Activated T-helper 1 cell treated with anti-CD3 and anti-CD28 coated beads, Interleukin-12 subunit alpha, Interleukin-12 subunit beta, Interleukin-2, Interleukin-4 antibody, amounts not matched to agents 30 ng/mL and 10 ng/mL and 1 ng/mL, durations not matched to agents 14 hours and 24 hours and 36 hours (primary cell): ENCODE data around the gene IFNGR1. TPM values are rescaled to one million over a fixed set of nuclear protein-coding genes. Genes with fewer than 3 reads are reported as not detected.

ENCODE experiments used
- DNase-seq: peaks from one replicate; pipeline ENCODE4 v3.0.0; 2021; ENCODE audit warnings: low spot score
- H3K27ac Mint-ChIP-seq: one replicate; pipeline ENCODE4 v1.8.0; 2021; ENCODE audit warnings: mild to moderate bottlenecking, mixed read lengths
- H3K27me3 Mint-ChIP-seq: one replicate; pipeline ENCODE4 v1.8.0; 2022; ENCODE audit warnings: mild to moderate bottlenecking, moderate library complexity, mixed read lengths; ENCODE audit not compliant: insufficient read depth
- H3K36me3 Mint-ChIP-seq: one replicate; pipeline ENCODE4 v1.8.0; 2021; ENCODE audit warnings: low read depth, mixed read lengths
- H3K4me1 Mint-ChIP-seq: one replicate; pipeline ENCODE4 v1.8.0; 2021; ENCODE audit warnings: low read depth, mixed read lengths
- H3K4me3 Mint-ChIP-seq: one replicate; pipeline ENCODE4 v1.8.0; 2021; ENCODE audit warnings: mild to moderate bottlenecking, moderate library complexity, mixed read lengths
- H3K9me3 Mint-ChIP-seq: one replicate; pipeline ENCODE4 v1.8.0; 2021; ENCODE audit warnings: mixed read lengths
- intact Hi-C: fragments of 100-400 bp; cut with micrococcal nuclease; formaldehyde crosslinking; loops from one replicate; pipeline ENCODE4 v1.15.1; 2024
- total RNA-seq: library from RNA; stranded (reverse); gene quantifications from 2 replicates; pipeline ENCODE4 v1.2.3, GENCODE V29; 2022

Gene IFNGR1
- total RNA-seq, 1 donor from 2014 or later, result 12.5 TPM

- Mint-ChIP-seq H3K27ac (no peak overlapping the region), H3K36me3 (no peaks in the 10 kb centered on the region), H3K9me3 (peaks cover 5% of the 10 kb centered on the region), H3K4me1 (peaks cover 73% of the 10 kb centered on the region), H3K4me3 (no peak overlapping the region), H3K27me3 (peaks cover 13% of the 10 kb centered on the region)
- intact Hi-C loops, result loop anchor here (5.0 kb wide), 3 partner anchors 36 to 199 kb away; no protein-coding TSS in a partner anchor
- DNase-seq, result no peak
Observed at GRCh38 chr6:137230956-137231555, 11.9 kb upstream of the IFNGR1 start.

- intact Hi-C loops, result loop anchor here (5.0 kb wide), 3 partner anchors 37 to 198 kb away; no protein-coding TSS in a partner anchor
Observed at GRCh38 chr6:137230547-137230946, 11.4 kb upstream of the IFNGR1 start.

GRCh38 chr6:137229075-137229759 lies 10.0 kb upstream of the IFNGR1 start:
- Mint-ChIP-seq H3K4me1 (peaks cover 73% of the 10 kb centered on the region), H3K27me3 (peaks cover 13% of the 10 kb centered on the region), H3K9me3 (no peaks in the 10 kb centered on the region), H3K27ac (no peak overlapping the region), H3K36me3 (peaks cover 5% of the 10 kb centered on the region), H3K4me3 (no peak overlapping the region)
- no peak for DNase-seq
- intact Hi-C loops, result loop anchor here (10.0 kb wide), 1 partner anchor 876 kb away; the partner anchor contains the start of gene PERP

More at GRCh38 chr6:137230547-137230946, 11.4 kb upstream of the IFNGR1 start:
- peaks cover 73% of the 10 kb centered on the region for H3K4me1 Mint-ChIP-seq
- no peak overlapping the region for H3K4me3 Mint-ChIP-seq
- peaks cover 5% of the 10 kb centered on the region for H3K9me3 Mint-ChIP-seq
- H3K36me3 Mint-ChIP-seq, result no peaks in the 10 kb centered on the region
- DNase-seq, result no peak
- peaks cover 13% of the 10 kb centered on the region for H3K27me3 Mint-ChIP-seq
- no peak overlapping the region for H3K27ac Mint-ChIP-seq

- no peak for DNase-seq
- no peak overlapping the region for H3K4me3 Mint-ChIP-seq
- H3K9me3 Mint-ChIP-seq, result peaks cover 4% of the 10 kb centered on the region
- peaks cover 13% of the 10 kb centered on the region for H3K27me3 Mint-ChIP-seq
- peaks cover 5% of the 10 kb centered on the region for H3K36me3 Mint-ChIP-seq
- H3K4me1 Mint-ChIP-seq, result peaks cover 72% of the 10 kb centered on the region
- intact Hi-C loops, result loop anchor here (1.0 to 10.0 kb wide), 2 partner anchors 9 to 877 kb away; partner anchors contain the start of genes IFNGR1 and PERP
- H3K27ac Mint-ChIP-seq, result no peak overlapping the region
Observed at GRCh38 chr6:137227871-137228302, 8.7 kb upstream of the IFNGR1 start.

- no peak overlapping the region for H3K4me3 Mint-ChIP-seq
- intact Hi-C loops, result loop anchor here (1.0 to 10.0 kb wide), 2 partner anchors 7 to 878 kb away; partner anchors contain the start of genes IFNGR1 and PERP
- peaks cover 13% of the 10 kb centered on the region for H3K27me3 Mint-ChIP-seq
- H3K36me3 Mint-ChIP-seq, result peaks cover 5% of the 10 kb centered on the region
- peaks cover 68% of the 10 kb centered on the region for H3K4me1 Mint-ChIP-seq
- H3K27ac Mint-ChIP-seq, result no peak overlapping the region
- H3K9me3 Mint-ChIP-seq, result peaks cover 4% of the 10 kb centered on the region
- DNase-seq, result no peak
Observed at GRCh38 chr6:137226697-137227096, 7.5 kb upstream of the IFNGR1 start.

- peaks cover 7% of the 10 kb centered on the region for H3K9me3 Mint-ChIP-seq
- H3K36me3 Mint-ChIP-seq, result peaks cover 7% of the 10 kb centered on the region
- H3K4me3 Mint-ChIP-seq, result no peak overlapping the region
- H3K27me3 Mint-ChIP-seq, result peaks cover 14% of the 10 kb centered on the region
- DNase-seq, result no peak
- intact Hi-C loops, result loop anchor here (10.0 kb wide), 1 partner anchor 880 kb away; the partner anchor contains the start of gene PERP
- H3K4me1 Mint-ChIP-seq, result peaks cover 60% of the 10 kb centered on the region
- peak overlapping the region; percentile 32 for H3K27ac Mint-ChIP-seq
Observed at GRCh38 chr6:137224799-137225198, 5.6 kb upstream of the IFNGR1 start.

- H3K4me1 Mint-ChIP-seq, result peaks cover 57% of the 10 kb centered on the region
- H3K9me3 Mint-ChIP-seq, result peaks cover 7% of the 10 kb centered on the region
- DNase-seq, result no peak
- peaks cover 10% of the 10 kb centered on the region for H3K36me3 Mint-ChIP-seq
- peak overlapping the region; percentile 12 for H3K4me3 Mint-ChIP-seq
- H3K27me3 Mint-ChIP-seq, result peaks cover 11% of the 10 kb centered on the region
- intact Hi-C loops, result loop anchor here (10.0 kb wide), 1 partner anchor 881 kb away; the partner anchor contains the start of gene PERP
- peak overlapping the region; percentile 56 for H3K27ac Mint-ChIP-seq
Observed at GRCh38 chr6:137223370-137224131, 4.4 kb upstream of the IFNGR1 start.

- peaks cover 58% of the 10 kb centered on the region for H3K4me1 Mint-ChIP-seq
- H3K27ac Mint-ChIP-seq, result no peak overlapping the region
- no peak for DNase-seq
- H3K9me3 Mint-ChIP-seq, result peaks cover 7% of the 10 kb centered on the region
- no peak overlapping the region for H3K4me3 Mint-ChIP-seq
- H3K36me3 Mint-ChIP-seq, result peaks cover 15% of the 10 kb centered on the region
- intact Hi-C loops, result loop anchor here (10.0 kb wide), 1 partner anchor 882 kb away; the partner anchor contains the start of gene PERP
- H3K27me3 Mint-ChIP-seq, result peaks cover 6% of the 10 kb centered on the region
Observed at GRCh38 chr6:137222381-137222780, 3.2 kb upstream of the IFNGR1 start.

- intact Hi-C loops, result loop anchor here (1.0 to 10.0 kb wide), 14 partner anchors 8 to 1555 kb away; partner anchors contain the start of genes CCDC28A, PERP and PEX7
- Mint-ChIP-seq H3K9me3 (peaks cover 7% of the 10 kb centered on the region), H3K36me3 (peaks cover 10% of the 10 kb centered on the region)
Observed at GRCh38 chr6:137219664-137220252, 573 bp upstream of the IFNGR1 start.

GRCh38 chr6:137218473-137218916 lies 690 bp downstream of the IFNGR1 start:
- intact Hi-C loops, result loop anchor here (1.0 to 10.0 kb wide), 13 partner anchors 16 to 1556 kb away; partner anchors contain the start of genes CCDC28A and PEX7
- peaks cover 55% of the 10 kb centered on the region for H3K4me1 Mint-ChIP-seq
- peaks cover 4% of the 10 kb centered on the region for H3K27me3 Mint-ChIP-seq
- peak; percentile 33 for DNase-seq
- peaks cover 15% of the 10 kb centered on the region for H3K36me3 Mint-ChIP-seq
- peak overlapping the region; percentile 100 for H3K27ac Mint-ChIP-seq
- peak overlapping the region; percentile 100 for H3K4me3 Mint-ChIP-seq
- peaks cover 3% of the 10 kb centered on the region for H3K9me3 Mint-ChIP-seq

More at GRCh38 chr6:137219664-137220252, 573 bp upstream of the IFNGR1 start:
- Mint-ChIP-seq H3K4me1 (peaks cover 62% of the 10 kb centered on the region), H3K27me3 (peaks cover 4% of the 10 kb centered on the region), H3K27ac (peak overlapping the region; percentile 88), H3K4me3 (peak overlapping the region; percentile 100)
- DNase-seq, result no peak

GRCh38 chr6:137217801-137218472 lies 1.2 kb downstream of the IFNGR1 start:
- no peak for DNase-seq
- H3K4me3 Mint-ChIP-seq, result peak overlapping the region; percentile 100
- peaks cover 4% of the 10 kb centered on the region for H3K27me3 Mint-ChIP-seq
- H3K4me1 Mint-ChIP-seq, result peaks cover 58% of the 10 kb centered on the region
- peak overlapping the region; percentile 100 for H3K27ac Mint-ChIP-seq
- intact Hi-C loops, result loop anchor here (1.0 to 10.0 kb wide), 13 partner anchors 16 to 1557 kb away; partner anchors contain the start of genes CCDC28A and PEX7
- H3K9me3 Mint-ChIP-seq, result peaks cover 3% of the 10 kb centered on the region
- peaks cover 19% of the 10 kb centered on the region for H3K36me3 Mint-ChIP-seq
